Kidney (tissue), 14 donors: ENCODE measurements around the gene FEM1B. TPM values are rescaled to one million over a fixed set of nuclear protein-coding genes. Genes with fewer than 3 reads are reported as not detected.

Source experiments
- DNase-seq, 5 donors: peaks; one replicate each; pipeline ENCODE4 v3.0.0-alpha.2; 2013 to 2020
- FAIRE-seq: peaks from 2 replicates; lab custom pipeline; 2012; peaks lifted over from hg19 to GRCh38; lab: Jason Lieb, UNC
- H3K27ac ChIP-seq, 2 donors: one replicate each; pipeline ENCODE4 v1.7.0; 2013; ENCODE audit warnings: low read depth in 2 of 2, low read length in 2 of 2, inconsistent platforms in 1 of 2
- H3K27me3 ChIP-seq: one replicate; pipeline ENCODE4 v1.7.1; 2013; ENCODE audit warnings: low read length, inconsistent platforms; ENCODE audit not compliant: control insufficient read depth, insufficient read depth
- H3K36me3 ChIP-seq, 3 donors: one replicate each; pipeline versions ENCODE4 v1.7.0 to v1.7.1; 2013; ENCODE audit warnings: low read length in 3 of 3, control low read depth in 1 of 3, inconsistent platforms in 1 of 3; ENCODE audit not compliant: insufficient read depth in 3 of 3, control insufficient read depth in 2 of 3
- H3K4me1 ChIP-seq, 3 donors: one replicate each; pipeline versions ENCODE4 v1.7.0 to v1.7.1; 2013; ENCODE audit warnings: low read length in 3 of 3, inconsistent platforms in 1 of 3, low read depth in 1 of 3; ENCODE audit not compliant: control insufficient read depth in 2 of 3, insufficient read depth in 2 of 3
- H3K4me3 ChIP-seq, 3 donors: one replicate each; pipeline versions ENCODE4 v1.7.0 to v1.8.1; 2013; ENCODE audit warnings: low read length in 3 of 3, control low read depth in 1 of 3, inconsistent platforms in 1 of 3
- H3K9ac ChIP-seq, 3 donors: one replicate each; pipeline versions ENCODE4 v1.7.0 to v1.7.1; 2013; ENCODE audit warnings: low read length in 3 of 3, control low read depth in 1 of 3, inconsistent platforms in 1 of 3
- H3K9me3 ChIP-seq, 3 donors: one replicate each; pipeline versions ENCODE4 v1.7.0 to v1.7.1; 2013; ENCODE audit warnings: low read length in 3 of 3, control low read depth in 1 of 3, inconsistent platforms in 1 of 3; ENCODE audit not compliant: control insufficient read depth in 2 of 3, insufficient read depth in 1 of 3
- intact Hi-C: fragments of 100-400 bp; cut with DNase I; formaldehyde crosslinking; loops from one replicate; pipeline ENCODE4 v1.11.1; 2022
- polyA plus RNA-seq: library from polyadenylated mRNA; stranded (reverse); fragments of 350-450 nt; fragmentation: Illumina TruSeq; extraction: RNeasy Lipid Tissue Mini Kit (QIAGEN cat#74804); gene quantifications from one replicate; pipeline ENCODE4 v1.2.3, GENCODE V29; 2014; ENCODE audit warnings: low read depth, low replicate concordance; ENCODE audit not compliant: insufficient read depth
- total RNA-seq: library from RNA; stranded (reverse); fragmentation: NEBNext Ultra II Directional; extraction: Animal tissue kit (Norgen Biotek cat#: 25700); gene quantifications from one replicate; pipeline ENCODE4 v1.2.1, GENCODE V29; 2021
- TF ChIP-seq, protein P1 (sequence below): IDR thresholded peaks from 3 replicates; pipeline ENCODE4 v1.5.1; 2012; ENCODE audit warnings: mild to moderate bottlenecking, moderate library complexity, borderline replicate concordance; ENCODE audit not compliant: insufficient read depth; ENCODE audit errors: extremely low read depth
- donor health status: control.
- donor health status: control.
- donor health status: control.
- donor health status: control.
- donor health status: control.
- donor health status: DM: yes; HTN: yes; CAD: no.
- donor health status: Normal renal cell carcinoma (clear cell type).

The FEM1B gene
- total and polyA plus RNA-seq, 2 donors from 2014 or later = 9.8 to 47.6 TPM

DNA sequence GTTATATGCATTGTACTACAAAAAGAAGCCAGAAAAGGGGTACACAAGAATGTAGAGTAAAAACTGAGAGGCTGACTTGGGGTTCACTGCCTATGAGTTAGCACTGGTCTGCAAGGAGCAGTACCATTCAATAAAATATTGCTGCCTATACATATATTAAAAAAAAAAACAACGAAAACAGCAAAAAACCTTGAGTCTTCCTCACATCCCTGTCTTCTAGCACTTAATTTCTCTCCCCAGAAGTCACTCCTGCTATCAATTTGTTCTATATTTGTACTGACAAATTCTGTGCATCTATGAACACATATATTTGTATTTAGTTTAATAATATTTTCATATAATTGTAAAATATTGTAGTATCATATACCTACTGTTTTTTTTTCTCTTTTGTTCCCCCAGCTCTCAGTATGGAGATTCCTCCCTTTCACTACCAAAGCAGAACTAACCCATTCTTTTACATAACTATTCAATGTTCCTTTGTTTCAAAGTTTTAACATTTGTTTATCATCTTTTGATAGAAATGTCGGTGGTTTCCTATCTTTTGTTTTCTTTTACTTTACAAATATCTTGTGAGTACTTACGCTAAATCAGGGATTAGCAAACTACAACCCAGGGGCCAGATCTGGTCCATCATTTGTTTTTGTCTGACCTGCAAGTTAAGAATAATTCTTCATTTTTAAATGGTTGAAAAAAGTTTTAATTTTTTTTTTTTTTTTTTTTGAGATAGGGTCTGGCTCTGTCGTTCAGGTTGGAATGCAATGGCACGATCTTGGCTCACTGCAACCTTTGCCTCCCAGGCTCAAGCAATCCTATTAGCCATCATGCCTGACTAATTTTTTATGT, 14.8 kb upstream of the FEM1B start:
- Histone ChIP-seq H3K4me3 (no peak overlapping the region), H3K36me3 (no peaks in the 10 kb centered on the region), H3K9ac (no peak overlapping the region), H3K4me1 (no peaks in the 10 kb centered on the region), H3K27ac (no peak overlapping the region), H3K9me3 (no peaks in the 10 kb centered on the region), H3K27me3 (no peaks in the 10 kb centered on the region)
- DNase-seq = no peak
- FAIRE-seq = no peak
- TF ChIP-seq, protein P1, sequence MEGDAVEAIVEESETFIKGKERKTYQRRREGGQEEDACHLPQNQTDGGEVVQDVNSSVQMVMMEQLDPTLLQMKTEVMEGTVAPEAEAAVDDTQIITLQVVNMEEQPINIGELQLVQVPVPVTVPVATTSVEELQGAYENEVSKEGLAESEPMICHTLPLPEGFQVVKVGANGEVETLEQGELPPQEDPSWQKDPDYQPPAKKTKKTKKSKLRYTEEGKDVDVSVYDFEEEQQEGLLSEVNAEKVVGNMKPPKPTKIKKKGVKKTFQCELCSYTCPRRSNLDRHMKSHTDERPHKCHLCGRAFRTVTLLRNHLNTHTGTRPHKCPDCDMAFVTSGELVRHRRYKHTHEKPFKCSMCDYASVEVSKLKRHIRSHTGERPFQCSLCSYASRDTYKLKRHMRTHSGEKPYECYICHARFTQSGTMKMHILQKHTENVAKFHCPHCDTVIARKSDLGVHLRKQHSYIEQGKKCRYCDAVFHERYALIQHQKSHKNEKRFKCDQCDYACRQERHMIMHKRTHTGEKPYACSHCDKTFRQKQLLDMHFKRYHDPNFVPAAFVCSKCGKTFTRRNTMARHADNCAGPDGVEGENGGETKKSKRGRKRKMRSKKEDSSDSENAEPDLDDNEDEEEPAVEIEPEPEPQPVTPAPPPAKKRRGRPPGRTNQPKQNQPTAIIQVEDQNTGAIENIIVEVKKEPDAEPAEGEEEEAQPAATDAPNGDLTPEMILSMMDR = no peak
- intact Hi-C loops = no loop called here

DNA sequence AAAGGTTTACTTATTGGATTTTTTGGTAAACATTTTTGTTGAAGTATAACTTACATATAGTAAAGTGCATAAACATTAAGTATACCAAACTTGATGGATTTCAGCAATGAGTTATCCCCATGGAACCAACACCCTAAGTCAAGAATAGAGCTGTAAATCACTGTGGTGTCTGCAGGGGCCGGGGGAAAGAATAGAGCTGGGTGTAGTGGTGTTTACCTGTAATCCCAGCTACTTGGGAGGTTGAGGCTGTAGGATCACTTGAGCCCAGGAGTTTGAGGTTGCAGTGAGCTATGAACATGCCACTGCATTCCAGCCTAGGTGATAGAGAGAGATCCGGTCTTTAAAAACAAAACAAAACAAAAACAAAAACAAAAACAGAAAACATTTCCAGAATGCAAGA, 13.3 kb upstream of the FEM1B start:
- Histone ChIP-seq H3K4me3 (no peak overlapping the region), H3K4me1 (no peaks in the 10 kb centered on the region), H3K36me3 (no peaks in the 10 kb centered on the region), H3K9ac (no peak overlapping the region), H3K27ac (no peak overlapping the region), H3K9me3 (no peaks in the 10 kb centered on the region), H3K27me3 (no peaks in the 10 kb centered on the region)
- FAIRE-seq = no peak
- DNase-seq = no peak
- TF ChIP-seq, protein P1 = no peak
- intact Hi-C loops = no loop called here

DNA sequence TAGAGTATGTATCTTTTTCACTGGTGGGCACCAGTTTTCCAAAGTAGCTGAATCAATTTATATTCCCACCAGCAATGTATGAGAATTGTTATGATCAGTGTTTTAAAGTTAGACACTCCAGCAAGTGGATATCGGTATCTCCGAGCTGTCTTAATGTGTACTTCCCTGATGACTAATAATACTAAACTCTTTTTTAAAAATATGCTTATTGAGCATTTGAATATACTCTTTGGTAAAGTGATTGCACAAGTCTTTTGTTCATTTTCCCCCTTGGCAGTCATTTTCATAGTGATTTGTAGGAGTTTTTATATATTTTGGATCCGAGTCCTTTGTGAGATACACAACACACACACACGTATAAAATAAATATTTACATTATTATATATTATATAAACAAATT, 12.5 kb upstream of the FEM1B start:
- Histone ChIP-seq H3K27ac (no peak overlapping the region), H3K36me3 (no peaks in the 10 kb centered on the region), H3K4me1 (no peaks in the 10 kb centered on the region), H3K9me3 (no peaks in the 10 kb centered on the region), H3K27me3 (no peaks in the 10 kb centered on the region), H3K4me3 (no peak overlapping the region), H3K9ac (no peak overlapping the region)
- DNase-seq (no peak), FAIRE-seq (no peak)
- TF ChIP-seq, protein P1 = no peak
- intact Hi-C loops = no loop called here
